HEK293 (cell line): ENCODE measurements around the gene RAB10.

Experiments
- CTCF ChIA-PET: fragments of 350-600 bp; formaldehyde crosslinking; extraction: SDS; loops from one replicate; lab custom pipeline; 2021; ENCODE audit warnings: antibody characterized with exemption; lab: Yijun Ruan, JAX
- POLR2A ChIA-PET: fragments of 300-600 bp; formaldehyde crosslinking; extraction: SDS; loops from one replicate; lab custom pipeline; 2020; ENCODE audit warnings: antibody characterized with exemption, inconsistent platforms; lab: Yijun Ruan, JAX
- H3K27ac ChIP-seq: fragments of 200-500 bp; sonication (Bioruptor generic); 2 replicates; pipeline ENCODE4 v1.5.1; 2014; ENCODE audit warnings: low read depth, low read length, control low read depth, inconsistent platforms; ENCODE audit errors: extremely low read depth
- H3K36me3 ChIP-seq, 2 experiments: fragments of 200-500 bp in 1 of 2; sonication (Bioruptor generic) in 1 of 2; 1 replicate in 1 of 2; 2 replicates in 1 of 2; pipeline ENCODE4 v1.5.1; 2014 to 2017; ENCODE audit warnings: inconsistent platforms in 2 of 2, low read length in 2 of 2; ENCODE audit not compliant: control insufficient read depth in 2 of 2, insufficient read depth in 1 of 2
- H3K4me1 ChIP-seq: fragments of 200-500 bp; sonication (Bioruptor generic); 2 replicates; pipeline ENCODE4 v1.5.1; 2014; ENCODE audit warnings: mild to moderate bottlenecking, low read length, inconsistent platforms; ENCODE audit not compliant: control insufficient read depth, insufficient read depth
- H3K4me3 ChIP-seq: 2 replicates; pipeline ENCODE4 v1.5.1; 2011; ENCODE audit warnings: low read depth, mild to moderate bottlenecking, control low read depth, low read length, moderate library complexity
- H3K9me3 ChIP-seq: fragments of 200-500 bp; sonication (Bioruptor generic); 2 replicates; pipeline ENCODE4 v1.5.1; 2014; ENCODE audit warnings: low read depth, low read length, inconsistent platforms; ENCODE audit not compliant: control insufficient read depth, insufficient read depth
- HOXA7 ChIP-seq: sonication (generic); formaldehyde crosslinking; IDR thresholded peaks from 2 replicates; pipeline ENCODE4 v1.8.1; 2022; ENCODE audit warnings: missing genetic modification reagents, borderline replicate concordance
- ZBTB1 ChIP-seq: fragments of 450-650 bp; formaldehyde crosslinking; IDR thresholded peaks from 2 replicates; pipeline ENCODE4 v1.5.1; 2016; ENCODE audit warnings: missing biosample characterization, missing genetic modification characterization
- ZBTB10 ChIP-seq: fragments of 450-650 bp; formaldehyde crosslinking; IDR thresholded peaks from 2 replicates; pipeline ENCODE4 v1.5.1; 2016; ENCODE audit warnings: missing biosample characterization, missing genetic modification characterization
- ZNF138 ChIP-seq: fragments of 450-650 bp; formaldehyde crosslinking; IDR thresholded peaks from 2 replicates; pipeline ENCODE4 v1.5.1; 2016; ENCODE audit warnings: missing biosample characterization, missing genetic modification characterization, borderline replicate concordance
- ZNF2 ChIP-seq: fragments of 450-650 bp; formaldehyde crosslinking; IDR thresholded peaks from 2 replicates; pipeline ENCODE4 v1.5.1; 2016; ENCODE audit warnings: missing biosample characterization, missing genetic modification characterization
- ZNF302 ChIP-seq: fragments of 450-650 bp; formaldehyde crosslinking; IDR thresholded peaks from 2 replicates; pipeline ENCODE4 v1.5.1; 2016; ENCODE audit warnings: missing biosample characterization, missing genetic modification characterization, low read depth
- ZNF354C ChIP-seq: fragments of 450-650 bp; formaldehyde crosslinking; IDR thresholded peaks from 2 replicates; pipeline ENCODE4 v1.5.1; 2016; ENCODE audit warnings: missing biosample characterization, missing genetic modification characterization, low read depth, borderline replicate concordance
- ZNF366 ChIP-seq: fragments of 450-650 bp; formaldehyde crosslinking; conservative IDR thresholded peaks from 2 replicates; pipeline ENCODE4 v1.5.1; 2016; ENCODE audit warnings: missing biosample characterization, missing genetic modification characterization
- ZNF398 ChIP-seq: fragments of 450-650 bp; formaldehyde crosslinking; IDR thresholded peaks from 2 replicates; pipeline ENCODE4 v1.5.1; 2017; ENCODE audit warnings: missing biosample characterization, missing genetic modification characterization
- ZNF501 ChIP-seq: fragments of 450-650 bp; formaldehyde crosslinking; IDR thresholded peaks from 2 replicates; pipeline ENCODE4 v1.5.1; 2016; ENCODE audit warnings: missing biosample characterization, missing genetic modification characterization
- ZNF514 ChIP-seq: fragments of 450-650 bp; formaldehyde crosslinking; IDR thresholded peaks from 2 replicates; pipeline ENCODE4 v1.5.1; 2016; ENCODE audit warnings: missing biosample characterization, missing genetic modification characterization
- ZNF585B ChIP-seq: fragments of 450-650 bp; formaldehyde crosslinking; IDR thresholded peaks from 2 replicates; pipeline ENCODE4 v1.5.1; 2016; ENCODE audit warnings: missing biosample characterization, missing genetic modification characterization
- ZNF621 ChIP-seq: fragments of 450-650 bp; formaldehyde crosslinking; IDR thresholded peaks from 2 replicates; pipeline ENCODE4 v1.5.1; 2017; ENCODE audit warnings: missing biosample characterization, missing genetic modification characterization
- ZNF768 ChIP-seq: fragments of 450-650 bp; formaldehyde crosslinking; IDR thresholded peaks from 2 replicates; pipeline ENCODE4 v1.5.1; 2018; ENCODE audit warnings: missing biosample characterization, mild to moderate bottlenecking, missing genetic modification characterization
- ZNF777 ChIP-seq: fragments of 450-650 bp; formaldehyde crosslinking; IDR thresholded peaks from 2 replicates; pipeline ENCODE4 v1.5.1; 2017; ENCODE audit warnings: missing biosample characterization, missing genetic modification characterization, borderline replicate concordance
- ZNF785 ChIP-seq: fragments of 450-650 bp; formaldehyde crosslinking; IDR thresholded peaks from 2 replicates; pipeline ENCODE4 v1.5.1; 2016; ENCODE audit warnings: missing biosample characterization, missing genetic modification characterization
- TF ChIP-seq, protein P1 (sequence below): fragments of 450-650 bp; formaldehyde crosslinking; IDR thresholded peaks from 2 replicates; pipeline ENCODE4 v1.5.1; 2016; ENCODE audit warnings: missing biosample characterization, missing genetic modification characterization
- TF ChIP-seq, protein P2 (sequence below): fragments of 450-650 bp; formaldehyde crosslinking; IDR thresholded peaks from 2 replicates; pipeline ENCODE4 v1.5.1; 2016; ENCODE audit warnings: missing biosample characterization, missing genetic modification characterization
- TF ChIP-seq, protein P3 (sequence below): fragments of 450-650 bp; formaldehyde crosslinking; IDR thresholded peaks from 2 replicates; pipeline ENCODE4 v1.5.0; 2017; ENCODE audit warnings: missing biosample characterization, missing genetic modification characterization, borderline replicate concordance

Gene RAB10

DNA sequence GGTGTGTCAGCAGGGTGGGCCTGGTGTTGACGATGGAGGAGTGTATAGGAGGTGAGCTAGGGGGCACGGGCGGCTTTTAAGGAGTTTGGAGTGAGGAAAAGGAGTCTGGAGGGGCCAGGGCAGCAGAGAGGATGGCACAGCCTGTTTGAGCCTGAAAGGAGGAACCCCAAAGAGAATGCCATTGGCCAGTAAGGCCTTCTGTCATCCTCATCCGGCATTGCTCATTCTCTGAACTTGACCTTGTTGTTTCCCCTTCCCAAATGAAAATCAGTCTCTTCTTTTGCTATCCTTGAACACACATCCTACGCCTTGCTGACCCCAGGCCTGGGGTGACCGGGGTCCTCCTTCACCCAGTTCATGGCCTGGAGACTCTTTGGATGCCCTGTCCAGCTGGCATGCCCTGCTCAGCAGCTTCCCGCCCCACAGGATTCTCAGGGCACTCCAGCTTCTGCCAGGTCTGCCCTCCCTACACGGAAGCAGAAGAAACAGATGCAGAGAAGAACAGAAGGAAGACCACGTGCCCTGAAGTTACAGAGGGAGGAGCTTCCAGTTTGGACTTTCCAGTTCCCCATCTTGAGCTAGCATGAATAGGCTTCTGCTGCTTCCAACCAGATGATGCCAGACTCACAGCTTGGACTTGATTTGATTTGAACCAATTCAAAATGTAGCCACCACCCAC, 31.1 kb upstream of the RAB10 start:
- Histone ChIP-seq H3K4me1 (no peaks in the 10 kb centered on the region), H3K4me3 (no peak overlapping the region), H3K36me3 (no peaks in the 10 kb centered on the region), H3K9me3 (no peaks in the 10 kb centered on the region), H3K27ac (no peak overlapping the region)
- CTCF ChIA-PET = interaction anchor here (0.8 kb wide), 1 partner anchor 142 kb away, joined by 3 read pairs; no protein-coding TSS in a partner anchor
- POLR2A ChIA-PET = no interaction called here
- TF ChIP-seq, protein P1, sequence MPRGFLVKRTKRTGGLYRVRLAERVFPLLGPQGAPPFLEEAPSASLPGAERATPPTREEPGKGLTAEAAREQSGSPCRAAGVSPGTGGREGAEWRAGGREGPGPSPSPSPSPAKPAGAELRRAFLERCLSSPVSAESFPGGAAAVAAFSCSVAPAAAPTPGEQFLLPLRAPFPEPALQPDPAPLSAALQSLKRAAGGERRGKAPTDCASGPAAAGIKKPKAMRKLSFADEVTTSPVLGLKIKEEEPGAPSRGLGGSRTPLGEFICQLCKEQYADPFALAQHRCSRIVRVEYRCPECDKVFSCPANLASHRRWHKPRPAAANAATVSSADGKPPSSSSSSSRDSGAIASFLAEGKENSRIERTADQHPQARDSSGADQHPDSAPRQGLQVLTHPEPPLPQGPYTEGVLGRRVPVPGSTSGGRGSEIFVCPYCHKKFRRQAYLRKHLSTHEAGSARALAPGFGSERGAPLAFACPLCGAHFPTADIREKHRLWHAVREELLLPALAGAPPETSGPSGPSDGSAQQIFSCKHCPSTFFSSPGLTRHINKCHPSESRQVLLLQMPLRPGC (tag by site-specific recombination) = no peak
- no peak for TF ChIP-seq ZNF302 (tag by site-specific recombination)
- TF ChIP-seq ZNF768 (tag by site-specific recombination) = no peak
- no peak for TF ChIP-seq ZNF785 (tag by site-specific recombination)
- no peak for TF ChIP-seq ZNF2 (tag by site-specific recombination)
- no peak for TF ChIP-seq ZNF138 (tag by site-specific recombination)
- TF ChIP-seq ZNF514 (tag by site-specific recombination) = no peak
- no peak for TF ChIP-seq ZNF366 (tag by site-specific recombination)
- TF ChIP-seq, protein P2, sequence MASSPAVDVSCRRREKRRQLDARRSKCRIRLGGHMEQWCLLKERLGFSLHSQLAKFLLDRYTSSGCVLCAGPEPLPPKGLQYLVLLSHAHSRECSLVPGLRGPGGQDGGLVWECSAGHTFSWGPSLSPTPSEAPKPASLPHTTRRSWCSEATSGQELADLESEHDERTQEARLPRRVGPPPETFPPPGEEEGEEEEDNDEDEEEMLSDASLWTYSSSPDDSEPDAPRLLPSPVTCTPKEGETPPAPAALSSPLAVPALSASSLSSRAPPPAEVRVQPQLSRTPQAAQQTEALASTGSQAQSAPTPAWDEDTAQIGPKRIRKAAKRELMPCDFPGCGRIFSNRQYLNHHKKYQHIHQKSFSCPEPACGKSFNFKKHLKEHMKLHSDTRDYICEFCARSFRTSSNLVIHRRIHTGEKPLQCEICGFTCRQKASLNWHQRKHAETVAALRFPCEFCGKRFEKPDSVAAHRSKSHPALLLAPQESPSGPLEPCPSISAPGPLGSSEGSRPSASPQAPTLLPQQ (tag by site-specific recombination) = no peak
- TF ChIP-seq HOXA7 = no peak
- no peak for TF ChIP-seq ZNF621 (tag by site-specific recombination)
- TF ChIP-seq ZBTB10 (tag by site-specific recombination) = no peak
- TF ChIP-seq ZNF354C (tag by site-specific recombination) = no peak
- no peak for TF ChIP-seq ZNF777 (tag by site-specific recombination)
- no peak for TF ChIP-seq ZNF398 (tag by site-specific recombination)
- no peak for TF ChIP-seq ZBTB1 (tag by site-specific recombination)
- TF ChIP-seq ZNF501 (tag by site-specific recombination) = no peak
- TF ChIP-seq, protein P3, sequence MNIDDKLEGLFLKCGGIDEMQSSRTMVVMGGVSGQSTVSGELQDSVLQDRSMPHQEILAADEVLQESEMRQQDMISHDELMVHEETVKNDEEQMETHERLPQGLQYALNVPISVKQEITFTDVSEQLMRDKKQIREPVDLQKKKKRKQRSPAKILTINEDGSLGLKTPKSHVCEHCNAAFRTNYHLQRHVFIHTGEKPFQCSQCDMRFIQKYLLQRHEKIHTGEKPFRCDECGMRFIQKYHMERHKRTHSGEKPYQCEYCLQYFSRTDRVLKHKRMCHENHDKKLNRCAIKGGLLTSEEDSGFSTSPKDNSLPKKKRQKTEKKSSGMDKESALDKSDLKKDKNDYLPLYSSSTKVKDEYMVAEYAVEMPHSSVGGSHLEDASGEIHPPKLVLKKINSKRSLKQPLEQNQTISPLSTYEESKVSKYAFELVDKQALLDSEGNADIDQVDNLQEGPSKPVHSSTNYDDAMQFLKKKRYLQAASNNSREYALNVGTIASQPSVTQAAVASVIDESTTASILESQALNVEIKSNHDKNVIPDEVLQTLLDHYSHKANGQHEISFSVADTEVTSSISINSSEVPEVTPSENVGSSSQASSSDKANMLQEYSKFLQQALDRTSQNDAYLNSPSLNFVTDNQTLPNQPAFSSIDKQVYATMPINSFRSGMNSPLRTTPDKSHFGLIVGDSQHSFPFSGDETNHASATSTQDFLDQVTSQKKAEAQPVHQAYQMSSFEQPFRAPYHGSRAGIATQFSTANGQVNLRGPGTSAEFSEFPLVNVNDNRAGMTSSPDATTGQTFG (tag by site-specific recombination) = no peak
- TF ChIP-seq ZNF585B (tag by site-specific recombination) = no peak
